ENCODE measurements around the gene SIRT2.

The SIRT2 gene

DNA sequence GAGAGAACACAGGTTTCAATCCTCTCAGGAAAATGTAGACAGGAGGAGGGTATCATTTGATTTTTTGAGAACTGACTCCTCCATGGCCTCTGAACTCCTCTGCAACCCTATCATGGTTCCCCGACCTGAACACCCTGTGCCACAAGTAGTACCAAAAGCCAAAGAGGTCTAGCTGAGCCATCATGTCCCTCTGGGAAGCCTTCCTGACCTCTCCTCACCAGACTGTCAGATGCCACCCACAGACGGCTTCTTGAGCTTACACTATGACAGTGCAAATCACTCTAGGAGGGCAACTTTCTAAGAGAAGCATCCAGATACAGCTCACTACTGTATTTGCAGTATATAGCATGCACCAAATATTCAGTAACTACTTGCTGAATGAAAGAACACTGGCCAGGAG lies 53.3 kb downstream of the SIRT2 start:
- Histone ChIP-seq H3K9ac (ENCODE audit: low read length) (no peak overlapping the region), H4K91ac (ENCODE audit: low read length) (no peak overlapping the region), H3K27me3 (ENCODE audit: control insufficient read depth in 1 of 2, insufficient read depth in 1 of 2, low read length in 2 of 2) (no peaks in the 10 kb centered on the region), H3K23ac (ENCODE audit: low read length in 2 of 2) (no peak overlapping the region), H2BK12ac (ENCODE audit: low read length in 2 of 2) (no peak overlapping the region), H4K8ac (ENCODE audit: low read length) (no peak overlapping the region), H3K18ac (ENCODE audit: low read depth in 1 of 2, low read length in 2 of 2) (no peak overlapping the region), H2AK5ac (ENCODE audit: low read length, severe bottlenecking) (no peak overlapping the region), H2BK120ac (ENCODE audit: low read depth, low read length) (no peak overlapping the region), H3K9me3 (ENCODE audit: control insufficient read depth, low read length) (no peaks in the 10 kb centered on the region), H3K36me3 (ENCODE audit: control insufficient read depth in 1 of 2, insufficient read depth in 2 of 2, low read depth in 1 of 2, low read length in 2 of 2) (peaks cover 66% of the 10 kb centered on the region in 2 experiments), H3K4ac (ENCODE audit: low read depth in 1 of 2, low read length in 2 of 2) (no peak overlapping the region), H3K14ac (ENCODE audit: low read length in 2 of 2) (no peak overlapping the region), H2BK15ac (ENCODE audit: low read depth, poor library complexity, severe bottlenecking) (no peak overlapping the region), H3K79me1 (replicated peaks; ENCODE audit: low read length, poor library complexity, severe bottlenecking) (peaks cover 4% of the 10 kb centered on the region), H3K4me3 (ENCODE audit: insufficient read depth in 1 of 2, low read depth in 1 of 2, low read length in 2 of 2) (no peak overlapping the region), H3K27ac (ENCODE audit: low read length, poor library complexity, severe bottlenecking) (no peak overlapping the region), H3K4me1 (ENCODE audit: control insufficient read depth, insufficient read depth, low read depth, low read length) (peaks cover 18% of the 10 kb centered on the region), H2AFZ (ENCODE audit: low read depth, low read length) (no peak overlapping the region), H3K4me2 (ENCODE audit: low read length, poor library complexity, severe bottlenecking) (no peak overlapping the region), H2BK5ac (ENCODE audit: low read depth, low read length, poor library complexity, severe bottlenecking) (no peak overlapping the region)
- 95% methylated on average over 2 of the region's 2 CpGs for WGBS
- no peak for DNase-seq

GRCh38 chr19:38845374-38846024 lies 53.9 kb downstream of the SIRT2 start:
- Histone ChIP-seq H3K23ac (ENCODE audit: low read length in 2 of 2) (no peak overlapping the region), H3K36me3 (ENCODE audit: control insufficient read depth in 1 of 2, insufficient read depth in 2 of 2, low read depth in 1 of 2, low read length in 2 of 2) (peaks cover 70 to 72% of the 10 kb centered on the region in 2 experiments), H3K4me2 (ENCODE audit: low read length, poor library complexity, severe bottlenecking) (no peak overlapping the region), H3K9me3 (ENCODE audit: control insufficient read depth, low read length) (no peaks in the 10 kb centered on the region), H4K8ac (ENCODE audit: low read length) (no peak overlapping the region), H3K14ac (ENCODE audit: low read length in 2 of 2) (no peak overlapping the region), H3K79me1 (replicated peaks; ENCODE audit: low read length, poor library complexity, severe bottlenecking) (peaks cover 5% of the 10 kb centered on the region), H3K4me1 (ENCODE audit: control insufficient read depth, insufficient read depth, low read depth, low read length) (peaks cover 14% of the 10 kb centered on the region), H2BK5ac (ENCODE audit: low read depth, low read length, poor library complexity, severe bottlenecking) (no peak overlapping the region), H2AK5ac (ENCODE audit: low read length, severe bottlenecking) (no peak overlapping the region), H2AFZ (ENCODE audit: low read depth, low read length) (no peak overlapping the region), H3K18ac (ENCODE audit: low read depth in 1 of 2, low read length in 2 of 2) (no peak overlapping the region), H3K27me3 (ENCODE audit: control insufficient read depth in 1 of 2, insufficient read depth in 1 of 2, low read length in 2 of 2) (no peaks in the 10 kb centered on the region), H2BK15ac (ENCODE audit: low read depth, poor library complexity, severe bottlenecking) (no peak overlapping the region), H3K4ac (ENCODE audit: low read depth in 1 of 2, low read length in 2 of 2) (no peak overlapping the region), H2BK120ac (ENCODE audit: low read depth, low read length) (no peak overlapping the region), H2BK12ac (ENCODE audit: low read length in 2 of 2) (no peak overlapping the region), H3K27ac (ENCODE audit: low read length, poor library complexity, severe bottlenecking) (no peak overlapping the region), H3K9ac (ENCODE audit: low read length) (no peak overlapping the region), H3K4me3 (ENCODE audit: insufficient read depth in 1 of 2, low read depth in 1 of 2, low read length in 2 of 2) (no peak overlapping the region), H4K91ac (ENCODE audit: low read length) (no peak overlapping the region)
- WGBS, result 97% methylated on average over 10 of the region's 14 CpGs
- DNase-seq, result no peak

DNA sequence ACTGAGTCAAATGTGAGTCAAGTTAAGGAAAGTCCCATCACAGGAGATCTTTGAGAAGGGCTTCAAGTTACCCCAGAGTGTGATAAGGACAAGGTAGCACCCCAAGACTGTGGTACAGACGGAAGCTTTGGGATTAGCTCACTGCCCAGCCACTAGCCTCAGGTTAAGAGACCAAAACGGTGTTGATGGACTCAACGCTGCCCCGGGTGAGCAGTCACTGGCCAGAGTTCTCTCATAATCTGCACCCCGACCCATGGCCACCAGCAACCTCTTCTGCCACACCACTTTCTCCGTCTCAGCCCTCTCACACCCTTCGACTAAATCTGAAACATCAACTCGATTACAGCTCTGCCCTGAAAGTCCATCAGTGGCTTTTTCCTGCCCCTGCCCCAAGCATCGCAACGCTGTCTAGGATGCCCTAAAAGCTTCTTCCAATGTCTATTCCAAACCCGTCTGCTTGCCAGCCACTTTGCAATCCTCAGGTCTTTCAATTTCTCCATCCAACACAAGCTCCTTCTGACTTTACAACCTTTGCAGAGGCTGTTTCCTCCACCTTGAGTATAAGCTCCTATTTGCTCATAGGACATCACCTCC lies 55.2 kb downstream of the SIRT2 start:
- WGBS, result 99% methylated on average over 11 of the region's 11 CpGs
- H3K79me1 ChIP-seq (replicated peaks; ENCODE audit: low read length, poor library complexity, severe bottlenecking), result peaks cover 7% of the 10 kb centered on the region
- H2BK15ac ChIP-seq (ENCODE audit: low read depth, poor library complexity, severe bottlenecking), result no peak overlapping the region
- no peak overlapping the region for H4K8ac ChIP-seq (ENCODE audit: low read length)
- no peak overlapping the region for H4K91ac ChIP-seq (ENCODE audit: low read length)
- H3K4me3 ChIP-seq (ENCODE audit: insufficient read depth in 1 of 2, low read depth in 1 of 2, low read length in 2 of 2), result no peak overlapping the region
- H3K9me3 ChIP-seq (ENCODE audit: control insufficient read depth, low read length), result no peaks in the 10 kb centered on the region
- H3K18ac ChIP-seq (ENCODE audit: low read depth in 1 of 2, low read length in 2 of 2), result no peak overlapping the region
- H2BK12ac ChIP-seq (ENCODE audit: low read length in 2 of 2), result no peak overlapping the region
- H3K4me1 ChIP-seq (ENCODE audit: control insufficient read depth, insufficient read depth, low read depth, low read length), result peaks cover 15% of the 10 kb centered on the region
- no peak overlapping the region for H2AFZ ChIP-seq (ENCODE audit: low read depth, low read length)
- no peak overlapping the region for H3K4ac ChIP-seq (ENCODE audit: low read depth in 1 of 2, low read length in 2 of 2)
- H3K23ac ChIP-seq (ENCODE audit: low read length in 2 of 2), result no peak overlapping the region
- no peak overlapping the region for H3K14ac ChIP-seq (ENCODE audit: low read length in 2 of 2)
- H2BK5ac ChIP-seq (ENCODE audit: low read depth, low read length, poor library complexity, severe bottlenecking), result no peak overlapping the region
- no peak overlapping the region for H2BK120ac ChIP-seq (ENCODE audit: low read depth, low read length)
- no peaks in the 10 kb centered on the region for H3K27me3 ChIP-seq (ENCODE audit: control insufficient read depth in 1 of 2, insufficient read depth in 1 of 2, low read length in 2 of 2)
- H2AK5ac ChIP-seq (ENCODE audit: low read length, severe bottlenecking), result no peak overlapping the region
- H3K36me3 ChIP-seq (ENCODE audit: control insufficient read depth in 1 of 2, insufficient read depth in 2 of 2, low read depth in 1 of 2, low read length in 2 of 2), result peaks cover 83 to 84% of the 10 kb centered on the region in 2 experiments
- no peak for DNase-seq
- no peak overlapping the region for H3K4me2 ChIP-seq (ENCODE audit: low read length, poor library complexity, severe bottlenecking)
- no peak overlapping the region for H3K9ac ChIP-seq (ENCODE audit: low read length)
- no peak overlapping the region for H3K27ac ChIP-seq (ENCODE audit: low read length, poor library complexity, severe bottlenecking)

DNA sequence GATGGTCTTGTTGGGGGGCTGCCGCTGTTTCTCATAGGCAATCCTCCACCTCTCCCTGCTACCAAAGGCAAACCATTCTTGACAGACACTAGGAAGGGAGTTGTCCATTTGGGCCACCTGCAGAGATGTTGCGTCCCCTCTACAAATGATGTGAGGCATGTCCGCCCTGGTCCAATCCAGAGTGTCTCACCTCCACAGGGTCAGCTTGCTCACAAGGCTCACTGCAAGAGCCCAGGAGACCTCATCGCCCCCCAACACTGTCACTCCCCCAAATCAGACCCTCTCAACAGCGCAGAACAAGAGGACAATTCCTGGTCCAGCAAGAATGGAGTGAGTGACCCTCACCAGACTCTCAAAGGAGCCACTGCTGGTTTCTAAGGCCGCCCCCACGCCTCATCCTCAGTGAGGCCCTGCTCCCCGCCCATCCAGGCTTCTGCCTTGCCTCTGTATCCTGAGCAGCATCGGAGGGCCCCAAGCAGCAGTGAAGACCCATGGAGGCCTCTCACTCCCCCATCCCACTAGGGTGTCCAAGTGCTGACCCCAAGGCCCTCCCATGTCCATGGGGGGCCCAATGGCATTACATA lies 56.2 kb downstream of the SIRT2 start:
- peaks cover 9% of the 10 kb centered on the region for H3K79me1 ChIP-seq (replicated peaks; ENCODE audit: low read length, poor library complexity, severe bottlenecking)

More for the DNA sequence above, 56.2 kb downstream of the SIRT2 start:
- peaks cover 92 to 93% of the 10 kb centered on the region in 2 experiments for H3K36me3 ChIP-seq (ENCODE audit: control insufficient read depth in 1 of 2, insufficient read depth in 2 of 2, low read depth in 1 of 2, low read length in 2 of 2)
- no peak overlapping the region for H2AFZ ChIP-seq (ENCODE audit: low read depth, low read length)
- no peak overlapping the region for H2BK120ac ChIP-seq (ENCODE audit: low read depth, low read length)
- H3K4me2 ChIP-seq (ENCODE audit: low read length, poor library complexity, severe bottlenecking), result no peak overlapping the region
- no peak overlapping the region for H3K4me3 ChIP-seq (ENCODE audit: insufficient read depth in 1 of 2, low read depth in 1 of 2, low read length in 2 of 2)
- H3K18ac ChIP-seq (ENCODE audit: low read depth in 1 of 2, low read length in 2 of 2), result no peak overlapping the region
- no peak overlapping the region for H2AK5ac ChIP-seq (ENCODE audit: low read length, severe bottlenecking)
- H3K4ac ChIP-seq (ENCODE audit: low read depth in 1 of 2, low read length in 2 of 2), result no peak overlapping the region
- no peak overlapping the region for H3K23ac ChIP-seq (ENCODE audit: low read length in 2 of 2)
- H3K9ac ChIP-seq (ENCODE audit: low read length), result no peak overlapping the region
- no peak overlapping the region for H2BK5ac ChIP-seq (ENCODE audit: low read depth, low read length, poor library complexity, severe bottlenecking)
- peaks cover 17% of the 10 kb centered on the region for H3K4me1 ChIP-seq (ENCODE audit: control insufficient read depth, insufficient read depth, low read depth, low read length)
- H2BK15ac ChIP-seq (ENCODE audit: low read depth, poor library complexity, severe bottlenecking), result no peak overlapping the region
- H3K27ac ChIP-seq (ENCODE audit: low read length, poor library complexity, severe bottlenecking), result no peak overlapping the region
- H2BK12ac ChIP-seq (ENCODE audit: low read length in 2 of 2), result no peak overlapping the region
- H4K91ac ChIP-seq (ENCODE audit: low read length), result no peak overlapping the region
- no peak for DNase-seq
- WGBS, result 97% methylated on average over 9 of the region's 9 CpGs
- H3K9me3 ChIP-seq (ENCODE audit: control insufficient read depth, low read length), result no peaks in the 10 kb centered on the region
- peak overlapping the region; percentile 35 for H4K8ac ChIP-seq (ENCODE audit: low read length)
- no peaks in the 10 kb centered on the region for H3K27me3 ChIP-seq (ENCODE audit: control insufficient read depth in 1 of 2, insufficient read depth in 1 of 2, low read length in 2 of 2)
- no peak overlapping the region for H3K14ac ChIP-seq (ENCODE audit: low read length in 2 of 2)

Data from mesenchymal stem cell (in vitro differentiated cells and primary cell).